Measurements from ENCODE around the gene NCOA1.

DNA sequence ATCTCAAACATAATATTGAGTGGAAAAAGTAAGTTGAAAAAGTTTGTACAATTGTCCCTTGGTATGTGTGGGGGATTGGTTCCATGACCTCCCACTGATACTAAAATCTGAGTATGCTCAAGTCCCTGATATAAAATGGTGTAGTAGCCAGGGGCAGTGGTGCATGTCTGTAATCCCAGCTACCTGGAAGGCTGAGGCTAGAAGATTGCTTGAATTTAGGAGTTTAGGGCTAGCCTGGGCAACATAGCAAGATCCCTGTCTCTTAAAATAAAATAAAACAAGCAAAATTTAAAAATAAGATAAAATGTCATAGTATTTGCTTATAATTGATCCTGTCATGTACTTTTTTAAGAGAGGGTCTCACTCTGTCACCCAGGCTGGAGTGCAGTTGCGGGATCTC is 180.2 kb downstream of the NCOA1 start:
- TF ChIP-seq, protein P1, sequence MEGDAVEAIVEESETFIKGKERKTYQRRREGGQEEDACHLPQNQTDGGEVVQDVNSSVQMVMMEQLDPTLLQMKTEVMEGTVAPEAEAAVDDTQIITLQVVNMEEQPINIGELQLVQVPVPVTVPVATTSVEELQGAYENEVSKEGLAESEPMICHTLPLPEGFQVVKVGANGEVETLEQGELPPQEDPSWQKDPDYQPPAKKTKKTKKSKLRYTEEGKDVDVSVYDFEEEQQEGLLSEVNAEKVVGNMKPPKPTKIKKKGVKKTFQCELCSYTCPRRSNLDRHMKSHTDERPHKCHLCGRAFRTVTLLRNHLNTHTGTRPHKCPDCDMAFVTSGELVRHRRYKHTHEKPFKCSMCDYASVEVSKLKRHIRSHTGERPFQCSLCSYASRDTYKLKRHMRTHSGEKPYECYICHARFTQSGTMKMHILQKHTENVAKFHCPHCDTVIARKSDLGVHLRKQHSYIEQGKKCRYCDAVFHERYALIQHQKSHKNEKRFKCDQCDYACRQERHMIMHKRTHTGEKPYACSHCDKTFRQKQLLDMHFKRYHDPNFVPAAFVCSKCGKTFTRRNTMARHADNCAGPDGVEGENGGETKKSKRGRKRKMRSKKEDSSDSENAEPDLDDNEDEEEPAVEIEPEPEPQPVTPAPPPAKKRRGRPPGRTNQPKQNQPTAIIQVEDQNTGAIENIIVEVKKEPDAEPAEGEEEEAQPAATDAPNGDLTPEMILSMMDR (IDR thresholded peaks at IDR 0.05) = no peak
- TF ChIP-seq POLR2A (IDR thresholded peaks at IDR 0.05) (no peak), POLR2AphosphoS5 (IDR thresholded peaks at IDR 0.05) (no peak)

Measured in gastroesophageal sphincter (tissue), 3 donors.